GM21526 (cell line): ENCODE data around the gene PDZRN4.

ENCODE experiments used
- ATAC-seq: cut with Tn5 transposase; IDR thresholded peaks from one replicate; pipeline ENCODE4 v1.9.1; 2021; ENCODE audit warnings: moderate library complexity; ENCODE audit not compliant: unreplicated experiment, low FRiP score

PDZRN4 gene

DNA sequence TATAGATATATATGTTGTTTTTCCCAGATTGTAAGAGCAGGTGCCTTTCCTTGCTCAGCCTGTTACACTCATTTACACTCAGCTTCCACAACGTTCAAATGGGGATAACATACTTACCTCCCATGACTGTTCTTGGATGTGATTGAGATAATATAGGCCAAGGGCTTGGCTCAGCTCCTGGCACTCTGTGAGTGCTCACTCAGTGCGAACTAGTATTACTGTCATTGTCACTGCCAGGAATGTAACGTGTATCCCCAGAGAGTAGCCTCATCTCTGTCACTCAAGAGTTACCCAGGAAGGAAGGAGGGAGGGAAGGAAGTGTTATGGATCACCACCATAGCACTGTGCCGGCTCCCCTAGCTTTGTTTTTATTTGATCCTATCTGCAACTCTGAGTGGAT lies 307.9 kb downstream of the PDZRN4 start:
- ATAC-seq: no peak

DNA sequence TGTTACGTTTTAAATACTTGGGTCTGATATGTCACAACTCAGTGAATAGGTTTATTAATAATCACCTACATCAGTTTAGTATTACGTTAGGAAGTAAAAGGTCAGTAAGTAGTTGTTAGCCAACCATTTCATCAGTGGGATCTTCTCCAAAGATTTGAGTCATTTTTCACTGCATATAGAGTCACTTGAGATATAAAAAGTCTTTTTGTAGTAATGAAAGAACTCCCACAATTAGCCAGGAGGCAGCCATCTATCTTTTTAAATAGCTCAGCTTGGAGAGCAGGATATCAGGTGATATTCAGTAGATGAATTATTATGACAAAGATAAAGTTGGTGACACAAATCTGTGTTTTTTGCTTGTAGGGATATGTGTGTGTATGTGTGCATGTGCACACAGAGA lies 309.3 kb downstream of the PDZRN4 start:
- ATAC-seq: no peak

DNA sequence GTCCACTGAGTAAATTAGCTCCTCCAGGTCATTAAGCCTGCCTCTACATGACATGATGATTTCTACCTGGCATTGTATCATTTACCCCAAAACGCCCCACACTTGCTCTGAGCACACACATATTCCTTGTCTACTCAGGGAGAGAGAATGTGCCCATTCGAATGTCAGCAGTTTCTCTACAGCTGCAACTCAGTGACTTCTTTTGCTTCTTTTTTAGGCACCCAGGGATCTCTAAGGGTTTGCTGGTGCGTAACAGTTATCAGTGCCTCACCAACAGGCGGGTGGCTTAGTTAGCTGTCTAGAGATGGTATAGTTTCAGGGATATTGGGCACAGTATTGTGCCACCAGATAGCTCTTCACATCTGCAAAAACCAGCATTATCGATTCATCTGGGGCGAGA lies 316.9 kb downstream of the PDZRN4 start:
- ATAC-seq: no peak

DNA sequence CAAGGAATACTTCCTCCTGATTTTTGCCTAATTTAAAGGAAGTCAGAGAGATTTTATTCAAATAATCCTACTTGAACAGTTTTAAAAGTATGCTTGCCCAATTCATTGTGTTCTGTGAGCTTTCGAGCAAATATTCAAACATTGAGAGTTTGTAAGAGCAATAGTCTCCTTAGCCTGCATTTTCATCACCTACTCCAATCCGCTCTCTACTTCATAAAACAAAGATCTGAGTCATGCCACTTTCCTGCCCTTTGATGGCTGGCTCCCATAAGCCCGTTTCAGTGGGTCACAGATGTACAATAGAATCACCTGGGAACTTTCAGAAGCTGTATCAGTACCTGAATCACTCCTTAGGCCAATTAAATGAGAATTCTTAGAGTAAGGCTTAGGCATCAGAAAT lies 319.2 kb downstream of the PDZRN4 start:
- no peak for ATAC-seq

DNA sequence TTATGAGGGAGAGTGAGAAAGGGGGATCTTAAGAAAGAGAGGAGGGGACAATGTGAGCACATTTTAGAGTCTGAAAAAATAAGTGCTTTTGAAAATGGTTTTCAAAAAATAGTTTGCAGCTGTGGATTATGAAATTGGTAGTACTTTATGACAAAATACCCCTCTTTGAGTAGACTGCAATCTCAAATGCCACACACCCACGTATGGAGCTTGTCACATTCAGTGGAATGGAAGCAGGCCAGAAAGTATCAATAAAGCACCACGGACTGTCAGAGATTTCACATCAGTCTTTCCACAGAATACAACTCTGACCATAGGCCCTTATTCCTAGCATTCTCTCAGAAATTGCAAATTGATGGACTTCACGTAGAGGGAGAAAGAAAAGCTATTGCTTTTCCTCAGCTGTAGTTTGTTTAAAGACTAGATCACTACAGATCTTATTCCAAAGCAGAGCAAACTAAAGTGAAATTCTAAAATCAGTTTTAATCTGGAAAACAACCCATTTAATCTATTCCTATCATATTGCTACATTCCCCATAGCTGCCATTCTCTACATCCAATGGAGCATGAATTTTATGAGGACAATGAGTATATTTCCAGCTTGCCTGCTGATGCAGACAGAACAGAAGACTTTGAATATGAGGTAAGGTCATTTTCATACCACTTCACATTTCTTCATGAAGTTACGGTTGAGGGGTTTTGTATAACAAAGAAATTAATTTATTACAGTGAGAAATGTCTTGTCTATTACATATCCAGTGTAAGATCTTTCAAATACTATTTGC lies 321.3 kb downstream of the PDZRN4 start:
- ATAC-seq: no peak

DNA sequence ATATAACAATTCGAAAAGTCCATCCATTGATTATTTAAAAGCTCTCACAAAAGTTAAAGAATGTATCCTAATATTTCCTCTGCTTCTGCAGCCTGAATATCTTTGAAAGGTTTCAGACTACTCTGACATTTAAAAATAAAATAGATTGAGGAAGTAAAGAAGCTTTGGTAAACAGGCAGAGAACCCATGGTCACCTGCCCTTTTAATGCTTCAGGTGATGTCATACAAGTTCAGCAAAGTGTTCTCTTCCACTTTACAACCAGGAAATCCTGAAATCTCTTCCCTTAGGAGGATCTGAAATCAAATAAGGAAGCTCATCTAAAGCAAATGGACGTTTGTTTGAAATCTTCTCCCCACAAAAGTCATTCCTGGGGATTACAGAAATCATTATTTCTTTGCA lies 322.4 kb downstream of the PDZRN4 start:
- no peak for ATAC-seq

DNA sequence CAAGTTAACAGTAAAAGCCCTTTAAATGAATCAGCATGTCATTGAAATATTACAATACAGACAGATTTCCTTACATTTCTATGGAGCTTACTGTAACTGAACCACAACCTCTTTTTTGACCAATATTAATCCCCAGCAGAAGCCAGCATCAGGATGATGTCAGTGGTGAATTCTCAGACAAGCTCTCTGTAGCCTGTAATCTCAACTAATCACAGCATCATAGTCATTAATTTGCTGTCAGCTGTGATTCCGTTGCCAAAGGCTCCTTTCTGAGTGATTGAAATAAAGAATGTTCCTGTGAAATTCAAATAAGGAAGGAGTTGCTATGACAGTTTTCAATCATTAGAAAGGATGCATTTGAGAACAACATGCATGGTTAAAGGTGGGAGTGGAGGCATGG lies 323.1 kb downstream of the PDZRN4 start:
- ATAC-seq: no peak

DNA sequence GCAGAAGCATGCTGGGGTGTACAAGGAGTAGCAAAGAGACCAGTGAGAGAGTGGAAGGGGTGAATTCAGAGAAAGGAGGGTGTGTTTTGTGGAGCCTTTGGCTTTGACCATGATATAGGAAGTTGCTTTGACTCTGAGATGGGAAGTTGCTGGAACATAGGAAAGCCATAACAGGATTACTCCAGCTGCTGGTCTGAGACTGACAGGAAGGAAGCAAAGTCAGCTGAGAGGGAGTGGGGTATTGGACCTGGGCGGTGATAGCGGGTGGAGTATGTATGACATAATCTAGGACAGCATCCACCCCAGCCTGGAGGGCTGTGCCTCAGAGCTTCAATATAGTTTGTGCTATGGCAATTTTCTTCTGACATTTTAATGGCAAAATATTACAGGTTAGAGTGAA lies 324.4 kb downstream of the PDZRN4 start:
- ATAC-seq: no peak

DNA sequence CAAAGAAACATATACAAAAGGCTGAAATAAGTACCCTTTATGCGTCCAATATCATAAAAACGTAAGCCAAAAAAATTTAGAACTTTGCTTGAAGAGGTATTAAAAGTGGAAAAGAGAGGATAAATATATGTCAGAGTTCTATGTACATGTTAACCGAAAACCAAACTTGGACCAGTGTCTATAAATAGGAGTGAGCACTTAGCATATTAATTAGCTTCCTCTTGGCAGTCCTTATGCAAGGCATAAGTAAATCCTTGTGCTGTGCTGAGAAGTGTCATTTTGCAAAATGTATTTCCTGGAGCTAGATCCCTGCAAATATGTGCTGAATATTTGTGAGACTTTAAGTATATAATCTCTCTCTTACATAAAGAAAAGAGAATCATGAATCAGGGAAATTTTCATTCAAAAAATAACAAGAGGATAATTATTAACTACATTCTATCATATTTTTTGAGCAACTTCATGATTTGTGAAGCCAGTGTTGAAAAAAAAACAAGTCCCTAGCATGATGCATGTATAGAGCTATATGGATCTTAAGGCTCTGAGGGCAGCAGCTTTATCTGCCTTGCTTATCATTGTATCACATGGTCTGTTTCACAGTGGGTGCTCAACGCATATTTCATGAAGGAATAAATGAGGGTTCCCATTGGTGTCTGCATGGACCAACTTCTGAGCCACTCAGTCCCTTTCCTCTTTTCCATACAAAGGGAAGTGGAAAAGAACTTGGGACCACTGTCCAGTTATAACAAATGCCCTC lies 326.1 kb downstream of the PDZRN4 start:
- no peak for ATAC-seq

DNA sequence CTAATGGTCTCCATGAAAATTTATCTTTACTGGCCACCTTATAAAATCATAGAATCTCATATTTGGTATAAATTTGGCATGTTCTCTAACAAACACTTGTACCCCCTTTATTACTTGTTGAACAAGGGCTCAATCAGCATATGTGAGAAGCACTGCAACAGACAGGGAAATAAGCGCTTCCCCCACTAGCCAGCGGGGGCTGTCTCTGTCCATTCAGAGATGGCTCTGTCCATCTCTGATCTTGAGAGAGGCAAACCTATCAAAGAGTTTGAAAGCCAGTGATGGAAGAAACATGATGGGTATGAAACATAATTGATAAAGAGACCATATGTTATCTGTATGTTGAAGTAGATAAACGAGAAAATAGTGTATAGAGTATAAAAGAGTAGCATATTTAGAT lies 326.8 kb downstream of the PDZRN4 start:
- no peak for ATAC-seq

DNA sequence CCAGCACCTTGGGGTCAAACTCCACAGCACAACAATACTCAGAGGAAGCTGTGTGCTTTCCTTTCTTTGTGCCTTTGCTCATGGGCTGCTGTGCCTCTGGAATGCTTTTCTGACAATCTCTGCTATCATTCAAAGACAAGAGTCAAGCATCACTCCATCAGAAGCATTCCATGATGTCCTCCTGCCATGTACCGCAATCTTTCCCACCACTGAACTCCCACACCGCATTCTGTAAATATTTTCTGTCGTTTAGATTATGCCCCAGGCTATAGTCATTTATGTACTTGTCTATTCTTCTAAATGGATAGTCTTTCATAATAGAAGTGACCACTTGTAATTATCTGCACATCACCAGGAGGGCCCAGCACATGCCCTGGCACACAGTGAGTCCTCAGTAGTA lies 327.8 kb downstream of the PDZRN4 start:
- no peak for ATAC-seq

DNA sequence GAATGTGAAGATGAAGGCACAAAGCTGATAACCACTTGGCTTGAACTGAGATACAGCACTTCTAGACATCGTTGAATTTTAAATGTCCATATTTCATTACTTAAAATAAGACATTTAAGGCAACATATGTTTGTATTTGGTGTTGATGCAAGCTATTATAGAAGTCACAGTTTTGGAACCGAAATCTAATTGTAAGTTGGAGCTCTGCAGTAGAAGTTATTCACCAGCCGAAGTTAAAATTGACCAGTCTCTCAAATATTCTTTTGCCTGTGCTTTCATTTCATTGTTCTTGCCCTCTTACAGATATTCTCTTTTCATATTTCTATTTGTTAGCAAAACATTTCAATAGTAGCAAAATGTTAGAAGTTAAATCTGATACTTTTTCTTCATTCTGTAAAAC lies 332.7 kb downstream of the PDZRN4 start:
- no peak for ATAC-seq

DNA sequence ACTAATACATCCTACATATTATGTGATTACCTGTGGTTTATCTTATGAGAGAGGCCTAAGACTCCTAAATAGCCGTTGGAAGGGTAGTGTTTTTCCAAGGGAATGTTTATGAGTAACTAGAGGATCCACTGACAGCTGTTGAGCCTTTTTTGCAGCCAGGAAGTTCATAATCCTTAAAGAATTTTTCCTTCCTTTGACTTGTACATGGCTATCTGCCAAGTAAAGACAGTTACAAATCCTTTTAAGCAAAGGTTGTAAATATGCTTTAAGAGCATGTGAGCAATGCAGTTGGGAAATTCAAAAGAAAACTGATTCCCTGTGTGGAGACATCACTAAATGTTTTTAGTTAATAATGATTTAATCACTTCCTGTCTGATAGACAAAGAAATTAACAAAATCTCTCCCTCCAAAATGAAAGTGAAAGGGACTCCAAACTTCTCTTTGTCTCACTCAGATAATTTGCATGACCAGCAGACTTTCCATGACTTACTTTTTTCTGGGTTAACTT lies 333.8 kb downstream of the PDZRN4 start:
- ATAC-seq: peak; percentile 56

DNA sequence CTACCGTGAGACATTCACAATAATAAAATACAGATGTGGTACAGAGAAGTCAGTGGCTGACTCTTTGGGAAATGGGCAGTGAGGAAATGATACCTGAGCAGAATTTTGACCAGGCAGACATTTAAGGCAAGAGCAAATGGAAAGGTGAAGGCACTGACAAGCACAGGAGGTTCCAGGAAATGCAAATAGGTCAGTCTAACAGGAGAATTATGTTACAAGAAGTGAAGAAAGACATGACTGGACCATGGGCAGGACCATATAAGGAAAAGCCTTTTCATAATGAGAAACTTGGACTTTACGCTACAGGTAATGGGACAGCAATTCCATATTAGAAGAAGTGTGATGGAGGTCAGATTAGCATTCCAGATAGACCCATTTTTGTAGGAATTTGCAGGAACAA lies 338.9 kb downstream of the PDZRN4 start:
- no peak for ATAC-seq

DNA sequence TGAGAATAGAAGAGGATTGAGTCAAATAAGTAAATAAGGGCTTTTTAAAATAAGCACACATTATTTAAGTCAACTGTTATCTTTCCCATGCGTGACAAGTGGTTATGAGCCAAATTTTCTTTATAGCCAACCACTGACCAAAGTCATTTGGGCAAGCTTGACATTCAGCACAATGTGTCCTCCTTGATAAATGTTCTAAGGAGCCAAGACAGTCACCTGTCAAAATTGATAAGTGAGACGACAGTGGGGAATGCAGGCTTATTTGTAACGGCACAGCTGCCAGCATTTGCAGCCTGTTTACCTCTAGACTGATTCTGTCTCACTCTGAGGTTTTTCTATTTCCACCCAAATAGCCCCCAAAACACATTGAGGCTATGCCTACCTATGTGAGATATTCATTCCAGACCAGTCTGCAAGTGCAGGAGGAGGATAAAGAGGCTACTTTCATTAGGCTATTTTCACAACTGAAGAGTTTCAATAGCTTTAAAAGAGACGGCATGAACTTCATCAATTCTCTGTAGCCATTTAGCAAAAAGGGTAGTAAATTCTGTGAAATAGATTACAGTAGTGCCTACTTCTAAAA lies 339.5 kb downstream of the PDZRN4 start:
- ATAC-seq: no peak

DNA sequence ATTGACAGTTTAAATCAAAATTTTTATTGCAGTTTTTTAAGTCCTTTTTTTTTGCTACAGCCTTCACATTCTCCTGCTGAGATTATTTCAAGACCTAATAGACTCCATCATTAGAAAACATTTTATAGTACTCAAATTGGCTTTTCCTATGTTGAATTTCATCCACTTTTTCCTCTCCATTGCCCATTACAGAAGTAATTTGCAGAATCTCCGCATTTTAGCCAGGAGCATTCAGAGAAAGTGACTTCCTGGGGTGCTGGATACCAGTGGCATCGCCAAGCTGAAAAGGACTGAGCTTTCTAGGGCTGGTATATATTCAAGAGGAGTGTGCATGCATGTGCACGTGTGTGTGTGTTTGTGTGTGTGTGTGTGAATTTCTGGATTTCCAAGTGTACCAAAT lies 340.8 kb downstream of the PDZRN4 start:
- no peak for ATAC-seq

DNA sequence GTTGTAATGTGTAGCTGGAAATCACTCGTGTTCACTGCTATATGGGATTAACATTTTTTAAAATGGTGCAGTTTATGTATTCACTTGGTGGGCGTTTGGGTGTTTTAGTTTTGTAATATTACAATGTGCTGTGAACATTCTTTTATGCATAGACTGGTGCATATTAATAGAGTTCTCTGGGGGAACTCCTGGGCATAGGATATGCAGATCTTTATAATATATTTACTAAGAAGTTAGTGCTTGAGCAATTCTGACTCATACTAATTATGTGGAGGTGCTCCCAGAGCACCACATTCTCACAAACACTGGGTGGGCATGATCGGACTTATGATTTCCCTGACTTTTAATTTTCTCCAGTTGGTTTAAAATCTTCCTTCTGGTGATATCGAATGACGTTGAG lies 342.3 kb downstream of the PDZRN4 start:
- no peak for ATAC-seq

DNA sequence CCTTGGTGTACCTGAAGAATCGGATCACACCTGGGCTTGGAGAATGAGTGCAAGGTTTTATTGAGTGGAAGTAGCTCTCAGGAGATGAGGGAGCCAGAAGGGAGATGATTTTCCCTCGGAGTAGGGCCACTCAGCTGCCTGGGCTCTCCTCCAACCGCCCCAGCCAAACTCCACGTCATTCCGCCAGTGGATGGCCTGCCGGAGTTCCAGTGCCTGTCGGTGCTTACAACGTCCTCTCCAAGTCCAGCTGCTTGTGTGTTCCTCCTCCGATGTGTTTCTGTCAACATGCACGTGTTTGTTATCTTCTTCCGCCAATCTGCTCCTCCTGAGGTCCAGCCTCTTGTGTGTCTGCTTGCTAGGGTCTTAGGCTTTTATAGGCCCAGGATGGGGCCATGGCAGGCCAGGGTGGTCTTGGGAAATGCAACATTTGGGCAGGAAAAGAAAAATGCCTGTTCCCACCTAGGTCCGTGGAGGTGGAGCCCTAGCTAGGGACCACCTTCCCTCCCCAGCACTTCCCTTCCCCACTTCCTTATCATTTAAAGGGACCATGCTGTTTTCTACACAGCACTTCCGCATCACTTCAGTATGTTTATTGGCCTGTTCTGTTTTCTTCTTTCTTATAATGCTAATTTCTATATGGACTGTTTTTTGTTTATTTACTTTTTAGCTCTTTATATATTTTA lies 343.2 kb downstream of the PDZRN4 start:
- ATAC-seq: no peak

DNA sequence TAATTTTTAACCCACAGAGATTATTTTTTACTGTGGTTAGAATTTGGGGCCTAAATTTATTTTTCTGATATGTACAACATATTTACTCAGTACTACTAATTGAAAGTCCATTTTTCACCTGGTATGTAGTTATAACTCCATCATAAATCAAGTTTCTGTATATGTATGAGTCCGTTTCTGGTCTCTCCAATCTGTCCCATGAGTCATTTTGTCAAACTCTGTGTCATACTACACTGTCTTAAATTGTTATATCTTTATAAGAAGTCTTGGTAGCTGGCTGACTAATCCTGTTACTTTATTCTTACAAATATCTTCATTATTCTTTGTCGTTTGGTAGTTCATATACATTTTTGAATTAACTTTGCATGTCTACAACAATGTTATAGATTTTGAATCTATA lies 344.0 kb downstream of the PDZRN4 start:
- no peak for ATAC-seq

DNA sequence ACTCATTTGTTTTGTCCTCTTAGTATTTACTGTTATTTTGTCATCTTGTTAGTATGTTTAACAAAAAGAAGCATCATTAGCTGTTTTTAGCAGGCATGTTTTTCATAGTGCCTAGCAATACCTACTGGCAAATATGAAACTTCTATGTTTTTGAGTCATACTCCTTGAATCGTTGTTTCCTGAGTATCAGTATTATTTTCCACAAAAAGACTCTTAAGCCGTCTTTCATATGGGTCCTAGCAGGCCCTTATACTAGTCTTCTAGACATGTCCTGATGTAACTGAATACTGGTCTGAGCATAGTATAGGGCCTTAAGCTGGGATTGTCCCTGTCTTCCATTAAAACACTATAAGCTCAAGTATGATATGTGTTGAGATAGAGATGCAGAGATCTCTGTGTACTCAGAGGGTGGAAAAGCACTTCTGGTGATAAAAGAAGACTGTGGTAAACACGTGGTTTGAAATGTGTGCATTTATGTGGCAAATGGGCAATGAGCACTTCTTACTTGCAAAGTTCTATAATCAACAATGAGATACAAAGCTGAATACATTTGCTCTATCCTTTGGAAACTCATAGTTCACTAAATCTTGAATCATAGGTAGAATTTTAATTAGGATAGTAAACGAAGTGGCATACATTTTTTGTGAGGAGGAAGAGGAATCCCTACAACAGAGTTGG lies 348.8 kb downstream of the PDZRN4 start:
- ATAC-seq: no peak

DNA sequence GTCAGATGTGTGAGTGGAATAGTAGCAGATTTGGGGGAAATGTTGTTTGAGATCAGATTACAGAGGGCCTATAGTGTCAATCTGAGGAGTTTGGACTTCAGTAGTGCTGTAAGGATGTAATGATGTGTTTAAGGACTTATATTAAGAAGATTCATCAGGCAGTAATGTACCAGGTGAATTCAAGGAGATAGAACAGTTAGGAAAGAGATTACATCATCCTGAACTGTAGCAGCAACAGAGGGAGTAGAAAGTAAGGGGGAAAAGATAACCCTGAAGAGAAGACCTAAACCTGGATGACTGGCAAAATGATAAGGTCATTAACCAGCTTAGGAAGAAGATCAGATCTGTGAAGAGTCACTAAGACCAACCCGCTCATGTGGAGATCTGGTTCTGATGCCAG lies 349.4 kb downstream of the PDZRN4 start:
- no peak for ATAC-seq
